ENCODE measurements around the gene SERPINA5. TPM values are rescaled to one million over a fixed set of nuclear protein-coding genes. Genes with fewer than 3 reads are reported as not detected.

SERPINA5 gene
- total RNA-seq, 3 donors from 2014 or later (not counting 1 experiment from before 2014, with no cell fraction given), result not detected

DNA sequence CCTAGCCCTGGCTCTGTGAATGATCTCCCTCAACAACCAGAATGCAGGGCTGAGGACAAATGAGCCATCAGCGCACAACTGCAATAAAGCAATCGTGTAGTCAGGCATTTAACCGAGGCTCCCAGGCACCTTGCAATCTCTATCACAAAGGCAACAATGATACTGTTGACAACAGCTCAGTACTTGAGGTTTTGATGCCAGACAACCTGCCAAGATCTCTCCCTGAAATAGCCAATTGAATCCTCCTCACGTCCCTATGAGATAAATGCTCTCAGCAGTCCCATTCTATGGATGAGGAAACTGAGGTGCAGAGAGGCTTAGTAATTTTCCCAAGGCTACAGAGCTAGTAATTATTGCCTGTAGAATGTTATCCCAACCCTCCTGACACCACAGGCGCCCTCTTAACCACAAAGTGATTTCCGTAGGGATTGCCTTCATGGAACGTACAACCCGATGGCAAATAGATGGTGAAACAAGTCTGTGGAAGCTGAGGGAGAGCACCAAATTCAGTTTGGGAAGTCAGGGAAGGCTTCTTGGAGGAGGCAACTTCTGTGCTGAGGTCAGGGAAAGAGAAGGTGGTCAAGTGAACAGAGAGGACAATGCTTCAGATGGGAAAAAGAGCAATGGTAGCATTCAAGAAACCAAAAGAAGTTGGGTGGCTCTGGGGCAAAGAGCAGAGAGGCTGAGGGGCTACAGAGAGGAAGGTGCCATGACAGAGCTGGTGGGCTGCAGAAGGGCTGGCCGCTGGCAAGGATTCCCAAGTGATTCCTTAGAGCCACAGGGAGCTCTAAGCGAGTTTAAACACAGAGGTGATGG lies 43.5 kb downstream of the SERPINA5 start:
- Histone ChIP-seq H3K4me1 (ENCODE audit: control insufficient read depth, insufficient read depth, low read length) (no peaks in the 10 kb centered on the region), H3K27ac (ENCODE audit: low read length) (no peak overlapping the region), H3K4me3 (ENCODE audit: low read length) (no peak overlapping the region), H3K27me3 (ENCODE audit: control insufficient read depth, insufficient read depth, low read length) (no peaks in the 10 kb centered on the region), H3K9me3 (ENCODE audit: control insufficient read depth, insufficient read depth, low read length) (peaks cover 2% of the 10 kb centered on the region), H3K36me3 (ENCODE audit: control insufficient read depth, insufficient read depth, low read length) (no peaks in the 10 kb centered on the region)
- Mint-ChIP-seq H3K27ac (no peak overlapping the region), H3K27me3 (ENCODE audit: low read depth in 2 of 2) (peaks cover 3 to 10% of the 10 kb centered on the region in 2 donors), H3K9me3 (no peaks in the 10 kb centered on the region), H3K36me3 (no peaks in the 10 kb centered on the region), H3K4me3 (no peak overlapping the region), H3K4me1 (no peaks in the 10 kb centered on the region)
- TF ChIP-seq, protein P1, sequence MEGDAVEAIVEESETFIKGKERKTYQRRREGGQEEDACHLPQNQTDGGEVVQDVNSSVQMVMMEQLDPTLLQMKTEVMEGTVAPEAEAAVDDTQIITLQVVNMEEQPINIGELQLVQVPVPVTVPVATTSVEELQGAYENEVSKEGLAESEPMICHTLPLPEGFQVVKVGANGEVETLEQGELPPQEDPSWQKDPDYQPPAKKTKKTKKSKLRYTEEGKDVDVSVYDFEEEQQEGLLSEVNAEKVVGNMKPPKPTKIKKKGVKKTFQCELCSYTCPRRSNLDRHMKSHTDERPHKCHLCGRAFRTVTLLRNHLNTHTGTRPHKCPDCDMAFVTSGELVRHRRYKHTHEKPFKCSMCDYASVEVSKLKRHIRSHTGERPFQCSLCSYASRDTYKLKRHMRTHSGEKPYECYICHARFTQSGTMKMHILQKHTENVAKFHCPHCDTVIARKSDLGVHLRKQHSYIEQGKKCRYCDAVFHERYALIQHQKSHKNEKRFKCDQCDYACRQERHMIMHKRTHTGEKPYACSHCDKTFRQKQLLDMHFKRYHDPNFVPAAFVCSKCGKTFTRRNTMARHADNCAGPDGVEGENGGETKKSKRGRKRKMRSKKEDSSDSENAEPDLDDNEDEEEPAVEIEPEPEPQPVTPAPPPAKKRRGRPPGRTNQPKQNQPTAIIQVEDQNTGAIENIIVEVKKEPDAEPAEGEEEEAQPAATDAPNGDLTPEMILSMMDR (IDR thresholded peaks at IDR 0.05), result no peak
- intact Hi-C loops (cut with micrococcal nuclease), result no loop called here
- 88% methylated on average over 8 of the region's 10 CpGs for WGBS (ENCODE audit: insufficient coverage)
- DNase-seq (no peak), ATAC-seq (no peak)

DNA sequence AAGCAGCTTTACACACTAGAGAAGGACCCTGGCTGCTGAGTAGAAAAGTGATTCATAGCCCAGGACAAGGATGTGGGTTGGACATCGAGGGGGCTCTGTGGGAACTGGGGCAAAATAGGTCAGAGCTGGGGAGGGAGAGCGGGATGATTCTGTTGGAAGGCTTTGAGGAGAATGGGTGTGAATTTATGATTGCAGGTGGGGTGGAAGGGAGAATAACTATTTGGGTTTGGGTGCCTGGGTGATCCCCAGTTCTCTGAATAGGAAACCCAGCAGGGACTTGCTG lies 44.1 kb downstream of the SERPINA5 start:
- Histone ChIP-seq H3K4me1 (ENCODE audit: control insufficient read depth, insufficient read depth, low read length) (no peaks in the 10 kb centered on the region), H3K36me3 (ENCODE audit: control insufficient read depth, insufficient read depth, low read length) (no peaks in the 10 kb centered on the region), H3K4me3 (ENCODE audit: low read length) (no peak overlapping the region), H3K9me3 (ENCODE audit: control insufficient read depth, insufficient read depth, low read length) (peaks cover 2% of the 10 kb centered on the region), H3K27me3 (ENCODE audit: control insufficient read depth, insufficient read depth, low read length) (no peaks in the 10 kb centered on the region), H3K27ac (ENCODE audit: low read length) (no peak overlapping the region)
- intact Hi-C loops (cut with micrococcal nuclease), result no loop called here
- H3K9me3 Mint-ChIP-seq, result no peaks in the 10 kb centered on the region
- H3K27ac Mint-ChIP-seq, result no peak overlapping the region
- H3K27me3 Mint-ChIP-seq (ENCODE audit: low read depth in 2 of 2), result peaks cover 5 to 14% of the 10 kb centered on the region in 2 donors
- no peaks in the 10 kb centered on the region for H3K36me3 Mint-ChIP-seq
- DNase-seq (no peak), ATAC-seq (no peak)
- H3K4me1 Mint-ChIP-seq, result no peaks in the 10 kb centered on the region
- 65% methylated on average over 2 of the region's 2 CpGs for WGBS (ENCODE audit: insufficient coverage)
- TF ChIP-seq, protein P1 (IDR thresholded peaks at IDR 0.05), result no peak
- no peak overlapping the region for H3K4me3 Mint-ChIP-seq

DNA sequence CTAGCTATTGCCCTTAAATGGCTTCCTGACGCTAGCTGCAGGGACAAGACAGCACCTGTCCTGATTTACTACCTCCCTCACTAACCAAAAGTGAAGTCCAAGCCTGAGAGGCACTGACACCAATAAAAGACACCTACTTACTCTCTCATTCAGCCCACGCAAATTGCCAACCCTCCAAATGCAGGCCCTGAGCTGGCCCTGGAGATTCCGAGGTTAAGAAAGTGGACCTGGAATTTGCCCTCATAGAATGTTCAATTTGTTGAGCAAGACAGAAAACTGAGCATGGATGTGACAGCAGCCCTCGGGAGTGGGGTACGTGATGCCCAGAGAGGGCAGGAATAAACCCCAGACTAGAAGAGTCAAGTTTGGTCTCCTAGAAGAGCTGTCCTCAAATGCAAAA lies 47.4 kb downstream of the SERPINA5 start:
- WGBS (ENCODE audit: insufficient coverage), result 81% methylated on average over 5 of the region's 5 CpGs
- Histone ChIP-seq H3K4me3 (ENCODE audit: low read length) (no peak overlapping the region), H3K9me3 (ENCODE audit: control insufficient read depth, insufficient read depth, low read length) (no peaks in the 10 kb centered on the region), H3K27me3 (ENCODE audit: control insufficient read depth, insufficient read depth, low read length) (no peaks in the 10 kb centered on the region), H3K4me1 (ENCODE audit: control insufficient read depth, insufficient read depth, low read length) (no peaks in the 10 kb centered on the region), H3K36me3 (ENCODE audit: control insufficient read depth, insufficient read depth, low read length) (no peaks in the 10 kb centered on the region), H3K27ac (ENCODE audit: low read length) (no peak overlapping the region)
- Mint-ChIP-seq H3K27me3 (ENCODE audit: low read depth in 2 of 2) (peaks cover 9 to 31% of the 10 kb centered on the region in 2 donors), H3K4me3 (no peak overlapping the region), H3K4me1 (no peaks in the 10 kb centered on the region), H3K9me3 (no peaks in the 10 kb centered on the region), H3K27ac (no peak overlapping the region), H3K36me3 (no peaks in the 10 kb centered on the region)
- DNase-seq (no peak), ATAC-seq (no peak)
- TF ChIP-seq, protein P1 (IDR thresholded peaks at IDR 0.05), result no peak
- intact Hi-C loops (cut with micrococcal nuclease), result no loop called here

DNA sequence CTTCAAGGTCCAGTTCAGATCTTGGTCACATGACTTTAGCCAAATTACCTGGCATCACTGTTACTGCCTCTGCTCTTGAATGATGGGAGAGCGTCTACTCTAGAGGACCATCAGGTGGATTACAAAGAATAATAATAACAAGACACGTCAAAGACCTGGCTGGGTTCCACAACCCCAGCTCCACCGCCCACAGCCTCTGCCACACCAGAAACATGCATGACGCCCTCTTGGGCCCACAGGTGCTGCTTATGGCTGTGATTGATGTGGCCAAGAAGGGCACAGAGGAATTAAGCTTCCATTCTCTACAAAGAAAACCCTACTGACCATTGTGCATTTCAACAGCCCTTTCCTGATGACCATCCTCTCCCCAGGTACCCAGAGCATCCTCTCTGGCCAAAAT lies 49.2 kb downstream of the SERPINA5 start:
- DNase-seq, result no peak
- H3K27ac ChIP-seq (ENCODE audit: low read length), result no peak overlapping the region
- Mint-ChIP-seq H3K9me3 (no peaks in the 10 kb centered on the region), H3K27me3 (ENCODE audit: low read depth in 2 of 2) (peaks cover 9 to 31% of the 10 kb centered on the region in 2 donors), H3K27ac (no peak overlapping the region), H3K4me1 (no peaks in the 10 kb centered on the region), H3K36me3 (no peaks in the 10 kb centered on the region), H3K4me3 (no peak overlapping the region)
- TF ChIP-seq, protein P1 (IDR thresholded peaks at IDR 0.05), result no peak
- ATAC-seq, result no peak
- intact Hi-C loops (cut with micrococcal nuclease), result no loop called here
- H3K27me3 ChIP-seq (ENCODE audit: control insufficient read depth, insufficient read depth, low read length), result no peaks in the 10 kb centered on the region
- H3K36me3 ChIP-seq (ENCODE audit: control insufficient read depth, insufficient read depth, low read length), result no peaks in the 10 kb centered on the region
- WGBS (ENCODE audit: insufficient coverage), result 73% methylated on average over 4 of the region's 4 CpGs
- no peaks in the 10 kb centered on the region for H3K4me1 ChIP-seq (ENCODE audit: control insufficient read depth, insufficient read depth, low read length)
- no peak overlapping the region for H3K4me3 ChIP-seq (ENCODE audit: low read length)
- no peaks in the 10 kb centered on the region for H3K9me3 ChIP-seq (ENCODE audit: control insufficient read depth, insufficient read depth, low read length)

Measured in natural killer cell (primary cell).